ENCODE results near the gene CROCC2.

Gene CROCC2

GRCh38 chr2:240960309-240960970, 54.3 kb downstream of the CROCC2 start:
- TF ChIP-seq GLIS2 (tag by site-specific recombination; IDR thresholded peaks at IDR 0.05), result 0 out of 2 replicates have a peak, but pooled peaks have one; percentile 12
- TF ChIP-seq, protein P1, sequence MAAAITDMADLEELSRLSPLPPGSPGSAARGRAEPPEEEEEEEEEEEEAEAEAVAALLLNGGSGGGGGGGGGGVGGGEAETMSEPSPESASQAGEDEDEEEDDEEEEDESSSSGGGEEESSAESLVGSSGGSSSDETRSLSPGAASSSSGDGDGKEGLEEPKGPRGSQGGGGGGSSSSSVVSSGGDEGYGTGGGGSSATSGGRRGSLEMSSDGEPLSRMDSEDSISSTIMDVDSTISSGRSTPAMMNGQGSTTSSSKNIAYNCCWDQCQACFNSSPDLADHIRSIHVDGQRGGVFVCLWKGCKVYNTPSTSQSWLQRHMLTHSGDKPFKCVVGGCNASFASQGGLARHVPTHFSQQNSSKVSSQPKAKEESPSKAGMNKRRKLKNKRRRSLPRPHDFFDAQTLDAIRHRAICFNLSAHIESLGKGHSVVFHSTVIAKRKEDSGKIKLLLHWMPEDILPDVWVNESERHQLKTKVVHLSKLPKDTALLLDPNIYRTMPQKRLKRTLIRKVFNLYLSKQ (tag by site-specific recombination; IDR thresholded peaks at IDR 0.05; ENCODE audit: borderline replicate concordance), result no peak
- no peak overlapping the region for H3K4me3 ChIP-seq (ENCODE audit: low read depth, low read length)
- no peaks in the 10 kb centered on the region for H3K36me3 ChIP-seq (ENCODE audit: control insufficient read depth in 2 of 2, insufficient read depth in 1 of 2, low read length in 2 of 2)
- H3K27ac ChIP-seq (ENCODE audit: extremely low read depth, low read depth, low read length), result no peak overlapping the region
- H3K4me1 ChIP-seq (ENCODE audit: control insufficient read depth, insufficient read depth, low read length), result peaks cover 4% of the 10 kb centered on the region
- ChIA-PET POLR2A (no interaction called here), CTCF (no interaction called here)
- no peaks in the 10 kb centered on the region for H3K9me3 ChIP-seq (ENCODE audit: control insufficient read depth, insufficient read depth, low read depth, low read length)

DNA sequence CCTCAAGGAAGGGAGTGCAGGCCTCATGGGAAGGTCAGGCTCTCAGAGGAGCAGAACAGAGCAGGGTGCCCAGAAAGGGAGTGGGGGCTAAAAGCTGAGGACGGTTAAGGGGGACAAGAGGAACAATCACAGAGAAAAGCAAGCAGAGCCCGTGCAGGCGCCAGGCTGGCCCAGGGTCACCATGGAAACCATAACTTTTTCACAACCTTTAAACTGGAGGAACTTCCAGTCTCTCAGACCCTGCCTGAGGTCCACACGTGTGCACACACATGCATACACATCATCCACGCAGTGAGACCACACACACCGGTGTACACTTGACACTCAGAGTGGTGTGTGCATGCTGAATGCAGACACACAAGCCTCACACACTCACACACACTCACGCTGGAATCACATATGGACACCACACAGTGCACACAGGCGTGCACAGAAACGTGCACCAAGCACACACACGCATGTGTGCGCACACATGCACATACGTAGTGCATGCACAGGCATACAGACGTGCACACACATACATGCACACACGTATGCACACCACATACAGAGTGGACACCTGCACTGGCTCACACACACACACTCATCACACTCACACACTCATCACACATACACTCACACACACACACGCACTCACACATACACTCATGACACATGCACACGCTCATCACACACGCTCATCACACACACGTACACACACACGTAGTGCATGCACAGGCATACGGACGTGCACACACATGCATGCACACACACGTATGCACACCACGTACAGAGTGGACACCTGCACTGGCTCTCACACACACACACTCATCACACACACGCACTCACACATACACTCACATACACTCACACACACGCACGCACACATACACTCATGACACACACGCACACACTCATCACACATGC, 55.1 kb downstream of the CROCC2 start:
- no peaks in the 10 kb centered on the region for H3K36me3 ChIP-seq (ENCODE audit: control insufficient read depth in 2 of 2, insufficient read depth in 1 of 2, low read length in 2 of 2)
- H3K27ac ChIP-seq (ENCODE audit: extremely low read depth, low read depth, low read length), result no peak overlapping the region
- no peak for TF ChIP-seq WT1 (tag by site-specific recombination; IDR thresholded peaks at IDR 0.05)
- TF ChIP-seq ZSCAN4 (tag by site-specific recombination; IDR thresholded peaks at IDR 0.05), result peak; percentile 92
- TF ChIP-seq TRIM28 (IDR thresholded peaks at IDR 0.05; ENCODE audit: borderline replicate concordance, low read length), result peak; percentile 62; the same call in 1 of the 2 replicates
- TF ChIP-seq ZNF610 (tag by site-specific recombination; IDR thresholded peaks at IDR 0.05; ENCODE audit: borderline replicate concordance), result no peak
- TF ChIP-seq, protein P1 (tag by site-specific recombination; IDR thresholded peaks at IDR 0.05; ENCODE audit: borderline replicate concordance), result no peak
- no peak overlapping the region for H3K4me3 ChIP-seq (ENCODE audit: low read depth, low read length)
- H3K4me1 ChIP-seq (ENCODE audit: control insufficient read depth, insufficient read depth, low read length), result peaks cover 4% of the 10 kb centered on the region
- CTCF ChIA-PET, result no interaction called here
- POLR2A ChIA-PET, result no interaction called here
- H3K9me3 ChIP-seq (ENCODE audit: control insufficient read depth, insufficient read depth, low read depth, low read length), result no peaks in the 10 kb centered on the region

GRCh38 chr2:240961910-240962299, 55.8 kb downstream of the CROCC2 start:
- peaks cover 4% of the 10 kb centered on the region for H3K4me1 ChIP-seq (ENCODE audit: control insufficient read depth, insufficient read depth, low read length)
- ChIA-PET CTCF (no interaction called here), POLR2A (no interaction called here)
- no peak overlapping the region for H3K4me3 ChIP-seq (ENCODE audit: low read depth, low read length)
- H3K27ac ChIP-seq (ENCODE audit: extremely low read depth, low read depth, low read length), result no peak overlapping the region
- no peaks in the 10 kb centered on the region for H3K36me3 ChIP-seq (ENCODE audit: control insufficient read depth in 2 of 2, insufficient read depth in 1 of 2, low read length in 2 of 2)
- no peaks in the 10 kb centered on the region for H3K9me3 ChIP-seq (ENCODE audit: control insufficient read depth, insufficient read depth, low read depth, low read length)
- TF ChIP-seq ZNF335 (tag by site-specific recombination; conservative IDR thresholded peaks at IDR 0.05) (no peak), YY2 (tag by site-specific recombination; IDR thresholded peaks at IDR 0.05) (no peak), ZNF394 (tag by site-specific recombination; IDR thresholded peaks at IDR 0.05; ENCODE audit: borderline replicate concordance) (no peak), ZBTB7A (tag by site-specific recombination; IDR thresholded peaks at IDR 0.05; ENCODE audit: low read depth) (no peak), ZSCAN4 (tag by site-specific recombination; IDR thresholded peaks at IDR 0.05) (peak; percentile 68), ZNF214 (tag by site-specific recombination; IDR thresholded peaks at IDR 0.05; ENCODE audit: borderline replicate concordance) (no peak), ZNF311 (tag by site-specific recombination; IDR thresholded peaks at IDR 0.05; ENCODE audit: borderline replicate concordance) (no peak), MZF1 (tag by site-specific recombination; IDR thresholded peaks at IDR 0.05; ENCODE audit: borderline replicate concordance) (no peak)
- TF ChIP-seq, protein P2, sequence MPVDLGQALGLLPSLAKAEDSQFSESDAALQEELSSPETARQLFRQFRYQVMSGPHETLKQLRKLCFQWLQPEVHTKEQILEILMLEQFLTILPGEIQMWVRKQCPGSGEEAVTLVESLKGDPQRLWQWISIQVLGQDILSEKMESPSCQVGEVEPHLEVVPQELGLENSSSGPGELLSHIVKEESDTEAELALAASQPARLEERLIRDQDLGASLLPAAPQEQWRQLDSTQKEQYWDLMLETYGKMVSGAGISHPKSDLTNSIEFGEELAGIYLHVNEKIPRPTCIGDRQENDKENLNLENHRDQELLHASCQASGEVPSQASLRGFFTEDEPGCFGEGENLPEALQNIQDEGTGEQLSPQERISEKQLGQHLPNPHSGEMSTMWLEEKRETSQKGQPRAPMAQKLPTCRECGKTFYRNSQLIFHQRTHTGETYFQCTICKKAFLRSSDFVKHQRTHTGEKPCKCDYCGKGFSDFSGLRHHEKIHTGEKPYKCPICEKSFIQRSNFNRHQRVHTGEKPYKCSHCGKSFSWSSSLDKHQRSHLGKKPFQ (tag by site-specific recombination; IDR thresholded peaks at IDR 0.05), result peak; percentile 26; the same call in 1 of the 2 replicates
- TF ChIP-seq, protein P3, sequence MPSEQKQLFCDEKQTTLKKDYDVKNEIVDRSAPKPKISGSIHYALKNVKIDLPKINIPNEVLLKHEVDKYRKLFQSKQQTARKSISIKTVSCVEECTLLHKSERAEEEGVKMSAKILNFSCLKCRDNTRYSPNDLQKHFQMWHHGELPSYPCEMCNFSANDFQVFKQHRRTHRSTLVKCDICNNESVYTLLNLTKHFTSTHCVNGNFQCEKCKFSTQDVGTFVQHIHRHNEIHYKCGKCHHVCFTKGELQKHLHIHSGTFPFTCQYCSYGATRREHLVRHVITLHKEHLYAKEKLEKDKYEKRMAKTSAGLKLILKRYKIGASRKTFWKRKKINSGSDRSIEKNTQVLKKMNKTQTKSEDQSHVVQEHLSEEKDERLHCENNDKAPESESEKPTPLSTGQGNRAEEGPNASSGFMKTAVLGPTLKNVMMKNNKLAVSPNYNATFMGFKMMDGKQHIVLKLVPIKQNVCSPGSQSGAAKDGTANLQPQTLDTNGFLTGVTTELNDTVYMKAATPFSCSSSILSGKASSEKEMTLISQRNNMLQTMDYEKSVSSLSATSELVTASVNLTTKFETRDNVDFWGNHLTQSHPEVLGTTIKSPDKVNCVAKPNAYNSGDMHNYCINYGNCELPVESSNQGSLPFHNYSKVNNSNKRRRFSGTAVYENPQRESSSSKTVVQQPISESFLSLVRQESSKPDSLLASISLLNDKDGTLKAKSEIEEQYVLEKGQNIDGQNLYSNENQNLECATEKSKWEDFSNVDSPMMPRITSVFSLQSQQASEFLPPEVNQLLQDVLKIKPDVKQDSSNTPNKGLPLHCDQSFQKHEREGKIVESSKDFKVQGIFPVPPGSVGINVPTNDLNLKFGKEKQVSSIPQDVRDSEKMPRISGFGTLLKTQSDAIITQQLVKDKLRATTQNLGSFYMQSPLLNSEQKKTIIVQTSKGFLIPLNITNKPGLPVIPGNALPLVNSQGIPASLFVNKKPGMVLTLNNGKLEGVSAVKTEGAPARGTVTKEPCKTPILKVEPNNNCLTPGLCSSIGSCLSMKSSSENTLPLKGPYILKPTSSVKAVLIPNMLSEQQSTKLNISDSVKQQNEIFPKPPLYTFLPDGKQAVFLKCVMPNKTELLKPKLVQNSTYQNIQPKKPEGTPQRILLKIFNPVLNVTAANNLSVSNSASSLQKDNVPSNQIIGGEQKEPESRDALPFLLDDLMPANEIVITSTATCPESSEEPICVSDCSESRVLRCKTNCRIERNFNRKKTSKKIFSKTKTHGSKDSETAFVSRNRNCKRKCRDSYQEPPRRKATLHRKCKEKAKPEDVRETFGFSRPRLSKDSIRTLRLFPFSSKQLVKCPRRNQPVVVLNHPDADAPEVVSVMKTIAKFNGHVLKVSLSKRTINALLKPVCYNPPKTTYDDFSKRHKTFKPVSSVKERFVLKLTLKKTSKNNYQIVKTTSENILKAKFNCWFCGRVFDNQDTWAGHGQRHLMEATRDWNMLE (tag by site-specific recombination; conservative IDR thresholded peaks at IDR 0.05; ENCODE audit: low read depth), result no peak
